Activated T-cell treated with anti-CD3 and anti-CD28 coated beads, Interleukin-2, amount 50 U/mL, for 4 hours (primary cell): ENCODE results near the gene LRRC70. TPM values are rescaled to one million over a fixed set of nuclear protein-coding genes. Genes with fewer than 3 reads are reported as not detected.
"Not testable (repeated sequence)": the region's sequence is repeated elsewhere in the genome, so short reads cannot be mapped to it uniquely, and the experiment has no call there.

Experiments used
- ATAC-seq, 2 donors: fragments of 200-7000 bp; cut with Tn5 transposase; one replicate each; pipeline ENCODE4 v1.10.0; 2021
- DNase-seq: peaks from one replicate; pipeline ENCODE4 v3.0.0-alpha.2; 2020
- H3K27me3 Mint-ChIP-seq: one replicate; pipeline ENCODE4 v1.8.0; 2021; ENCODE audit warnings: low read depth, mixed read lengths
- H3K36me3 Mint-ChIP-seq: one replicate; pipeline ENCODE4 v1.8.0; 2022; ENCODE audit warnings: mixed read lengths; ENCODE audit not compliant: insufficient read depth
- H3K4me1 Mint-ChIP-seq: one replicate; pipeline ENCODE4 v1.8.0; 2021; ENCODE audit warnings: low read depth, mixed read lengths
- H3K4me3 Mint-ChIP-seq: one replicate; pipeline ENCODE4 v1.8.0; 2021; ENCODE audit warnings: mild to moderate bottlenecking, moderate library complexity, mixed read lengths
- H3K9me3 Mint-ChIP-seq: one replicate; pipeline ENCODE4 v1.8.0; 2021; ENCODE audit warnings: mixed read lengths
- total RNA-seq, 3 donors: library from RNA; stranded (reverse); gene quantifications; one replicate each; pipeline ENCODE4 v1.2.1, GENCODE V29; 2021

Gene LRRC70
- total RNA-seq, 3 donors from 2014 or later: 0.38 to 0.90 (median 0.38) TPM

GRCh38 chr5:62564101-62564500 is 14.5 kb upstream of the LRRC70 start:
- H3K4me3 Mint-ChIP-seq: no peak overlapping the region
- peaks cover 24% of the 10 kb centered on the region for H3K9me3 Mint-ChIP-seq
- ATAC-seq (no peak), DNase-seq (no peak)
- peaks cover 56% of the 10 kb centered on the region for H3K36me3 Mint-ChIP-seq
- no peaks in the 10 kb centered on the region for H3K27me3 Mint-ChIP-seq
- H3K4me1 Mint-ChIP-seq: peaks cover 1% of the 10 kb centered on the region

GRCh38 chr5:62565740-62566139 is 12.9 kb upstream of the LRRC70 start:
- DNase-seq, H3K4me3 Mint-ChIP-seq, H3K27me3 Mint-ChIP-seq, H3K4me1 Mint-ChIP-seq, ATAC-seq: not testable (repeated sequence)
- H3K9me3 Mint-ChIP-seq: peaks cover 27% of the 10 kb centered on the region
- peaks cover 56% of the 10 kb centered on the region for H3K36me3 Mint-ChIP-seq

- DNase-seq: no peak
- H3K4me1 Mint-ChIP-seq: peaks cover 5% of the 10 kb centered on the region
- peaks cover 27% of the 10 kb centered on the region for H3K9me3 Mint-ChIP-seq
- no peaks in the 10 kb centered on the region for H3K27me3 Mint-ChIP-seq
- no peak overlapping the region for H3K4me3 Mint-ChIP-seq
- peaks cover 50% of the 10 kb centered on the region for H3K36me3 Mint-ChIP-seq
- no peak for ATAC-seq
Observed at GRCh38 chr5:62568143-62568542, 10.5 kb upstream of the LRRC70 start.

GRCh38 chr5:62568800-62569432 is 9.7 kb upstream of the LRRC70 start:
- H3K27me3 Mint-ChIP-seq: no peaks in the 10 kb centered on the region
- H3K4me3 Mint-ChIP-seq: no peak overlapping the region
- H3K9me3 Mint-ChIP-seq: peaks cover 27% of the 10 kb centered on the region
- peaks cover 5% of the 10 kb centered on the region for H3K4me1 Mint-ChIP-seq
- H3K36me3 Mint-ChIP-seq: peaks cover 48% of the 10 kb centered on the region
- peak in 1 of 2 donors; percentile 14 for ATAC-seq
- no peak for DNase-seq

GRCh38 chr5:62569470-62569869 is 9.1 kb upstream of the LRRC70 start:
- H3K27me3 Mint-ChIP-seq: no peaks in the 10 kb centered on the region
- H3K36me3 Mint-ChIP-seq: peaks cover 44% of the 10 kb centered on the region
- H3K4me3 Mint-ChIP-seq: no peak overlapping the region
- peaks cover 8% of the 10 kb centered on the region for H3K4me1 Mint-ChIP-seq
- ATAC-seq (peak; percentile 74 to 78), DNase-seq (no peak)
- peaks cover 27% of the 10 kb centered on the region for H3K9me3 Mint-ChIP-seq

- DNase-seq: no peak
- Mint-ChIP-seq H3K9me3 (peaks cover 8% of the 10 kb centered on the region), H3K36me3 (peaks cover 28% of the 10 kb centered on the region), H3K4me3 (no peak overlapping the region), H3K4me1 (peaks cover 25% of the 10 kb centered on the region), H3K27me3 (no peaks in the 10 kb centered on the region)
- ATAC-seq: no peak
Observed at GRCh38 chr5:62572918-62573514, 5.6 kb upstream of the LRRC70 start.

- Mint-ChIP-seq H3K27me3 (no peaks in the 10 kb centered on the region), H3K36me3 (peaks cover 17% of the 10 kb centered on the region), H3K9me3 (no peaks in the 10 kb centered on the region), H3K4me3 (no peak overlapping the region), H3K4me1 (peaks cover 26% of the 10 kb centered on the region)
- DNase-seq (no peak), ATAC-seq (peak in 1 of 2 donors; percentile 23)
Observed at GRCh38 chr5:62574599-62574998, 4.0 kb upstream of the LRRC70 start.

GRCh38 chr5:62575066-62575465 is 3.6 kb upstream of the LRRC70 start:
- H3K4me1 Mint-ChIP-seq: peaks cover 26% of the 10 kb centered on the region
- H3K9me3 Mint-ChIP-seq: no peaks in the 10 kb centered on the region
- ATAC-seq: no peak
- H3K27me3 Mint-ChIP-seq: no peaks in the 10 kb centered on the region
- H3K4me3 Mint-ChIP-seq: no peak overlapping the region
- peaks cover 17% of the 10 kb centered on the region for H3K36me3 Mint-ChIP-seq
- DNase-seq: no peak

GRCh38 chr5:62575489-62575888 is 3.1 kb upstream of the LRRC70 start:
- Mint-ChIP-seq H3K36me3 (peaks cover 15% of the 10 kb centered on the region), H3K4me3 (no peak overlapping the region), H3K4me1 (peaks cover 27% of the 10 kb centered on the region), H3K9me3 (no peaks in the 10 kb centered on the region), H3K27me3 (no peaks in the 10 kb centered on the region)
- ATAC-seq (no peak), DNase-seq (no peak)

- Mint-ChIP-seq H3K36me3 (peaks cover 20% of the 10 kb centered on the region), H3K4me3 (no peak overlapping the region), H3K4me1 (peaks cover 35% of the 10 kb centered on the region), H3K27me3 (no peaks in the 10 kb centered on the region), H3K9me3 (no peaks in the 10 kb centered on the region)
- DNase-seq (no peak), ATAC-seq (peak in 1 of 2 donors; percentile 39)
Observed at GRCh38 chr5:62576570-62577170, 1.9 kb upstream of the LRRC70 start.

- H3K9me3 Mint-ChIP-seq: no peaks in the 10 kb centered on the region
- H3K4me1 Mint-ChIP-seq: peaks cover 37% of the 10 kb centered on the region
- DNase-seq: no peak
- no peak overlapping the region for H3K4me3 Mint-ChIP-seq
- H3K27me3 Mint-ChIP-seq: no peaks in the 10 kb centered on the region
- peaks cover 22% of the 10 kb centered on the region for H3K36me3 Mint-ChIP-seq
- ATAC-seq: no peak
Observed at GRCh38 chr5:62577488-62577887, 1.1 kb upstream of the LRRC70 start.

- Mint-ChIP-seq H3K36me3 (peaks cover 22% of the 10 kb centered on the region), H3K27me3 (no peaks in the 10 kb centered on the region), H3K4me1 (peaks cover 34% of the 10 kb centered on the region), H3K9me3 (no peaks in the 10 kb centered on the region), H3K4me3 (no peak overlapping the region)
- ATAC-seq: no peak
- no peak for DNase-seq
Observed at GRCh38 chr5:62579761-62580160, 1.1 kb downstream of the LRRC70 start.

- Mint-ChIP-seq H3K27me3 (no peaks in the 10 kb centered on the region), H3K4me1 (peaks cover 32% of the 10 kb centered on the region), H3K9me3 (no peaks in the 10 kb centered on the region), H3K4me3 (no peak overlapping the region), H3K36me3 (peaks cover 21% of the 10 kb centered on the region)
- no peak for DNase-seq
- ATAC-seq: peak in 1 of 2 donors; percentile 38
Observed at GRCh38 chr5:62581836-62582597, 3.4 kb downstream of the LRRC70 start.

GRCh38 chr5:62584391-62584790 is 5.8 kb downstream of the LRRC70 start:
- Mint-ChIP-seq H3K27me3 (no peaks in the 10 kb centered on the region), H3K9me3 (no peaks in the 10 kb centered on the region), H3K36me3 (peaks cover 34% of the 10 kb centered on the region), H3K4me3 (no peak overlapping the region), H3K4me1 (peaks cover 24% of the 10 kb centered on the region)
- DNase-seq (no peak), ATAC-seq (no peak)
